ENCODE data around the gene HOXB6.

HOXB6 gene

DNA sequence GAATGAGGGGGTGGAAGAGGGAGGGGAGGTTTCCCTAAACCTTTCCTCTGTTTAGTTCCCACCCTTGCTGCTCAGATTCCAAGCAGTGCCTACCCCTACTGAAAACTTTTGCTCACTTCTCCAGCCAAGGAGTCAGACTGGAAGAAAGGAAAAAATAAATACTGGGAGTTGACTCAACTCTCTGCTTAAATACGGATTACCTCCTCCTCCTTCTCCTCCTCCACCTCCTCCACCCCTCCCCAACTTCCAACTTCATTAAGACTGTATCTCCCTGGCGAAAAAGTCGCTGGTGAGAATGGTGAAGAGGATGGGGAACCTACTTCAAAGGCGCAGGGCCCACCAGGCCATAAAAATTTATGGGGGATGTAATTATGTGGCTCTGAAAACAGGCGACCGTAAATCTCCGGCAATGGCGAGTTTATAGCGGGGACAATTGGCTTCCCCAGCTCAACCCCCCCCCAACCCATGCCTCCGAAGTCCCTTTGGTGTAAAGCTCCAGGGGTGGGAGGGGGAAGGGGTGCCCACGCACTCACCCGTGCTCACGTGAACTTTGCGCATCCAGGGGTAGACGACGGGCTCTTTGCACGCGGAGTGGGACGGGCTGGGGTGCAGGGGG lies 27.3 kb downstream of the HOXB6 start:
- H3K27ac ChIP-seq (ENCODE audit: low read length), result peak overlapping the region; percentile 83
- H3K36me3 ChIP-seq (ENCODE audit: control insufficient read depth in 1 of 2, insufficient read depth in 2 of 2, low read length in 2 of 2), result no peaks in the 10 kb centered on the region
- H3K4me1 ChIP-seq (ENCODE audit: control insufficient read depth in 1 of 2, insufficient read depth in 2 of 2, low read length in 2 of 2), result peaks cover 5 to 27% of the 10 kb centered on the region in 2 donors
- H3K27me3 ChIP-seq (ENCODE audit: low read depth, low read length), result peaks cover 12% of the 10 kb centered on the region
- peak overlapping the region; percentile 58 to 72 for H3K4me3 ChIP-seq (ENCODE audit: low read depth in 1 of 2, low read length in 2 of 2)
- no peaks in the 10 kb centered on the region for H3K9me3 ChIP-seq (ENCODE audit: control insufficient read depth in 1 of 2, low read length in 2 of 2)

DNA sequence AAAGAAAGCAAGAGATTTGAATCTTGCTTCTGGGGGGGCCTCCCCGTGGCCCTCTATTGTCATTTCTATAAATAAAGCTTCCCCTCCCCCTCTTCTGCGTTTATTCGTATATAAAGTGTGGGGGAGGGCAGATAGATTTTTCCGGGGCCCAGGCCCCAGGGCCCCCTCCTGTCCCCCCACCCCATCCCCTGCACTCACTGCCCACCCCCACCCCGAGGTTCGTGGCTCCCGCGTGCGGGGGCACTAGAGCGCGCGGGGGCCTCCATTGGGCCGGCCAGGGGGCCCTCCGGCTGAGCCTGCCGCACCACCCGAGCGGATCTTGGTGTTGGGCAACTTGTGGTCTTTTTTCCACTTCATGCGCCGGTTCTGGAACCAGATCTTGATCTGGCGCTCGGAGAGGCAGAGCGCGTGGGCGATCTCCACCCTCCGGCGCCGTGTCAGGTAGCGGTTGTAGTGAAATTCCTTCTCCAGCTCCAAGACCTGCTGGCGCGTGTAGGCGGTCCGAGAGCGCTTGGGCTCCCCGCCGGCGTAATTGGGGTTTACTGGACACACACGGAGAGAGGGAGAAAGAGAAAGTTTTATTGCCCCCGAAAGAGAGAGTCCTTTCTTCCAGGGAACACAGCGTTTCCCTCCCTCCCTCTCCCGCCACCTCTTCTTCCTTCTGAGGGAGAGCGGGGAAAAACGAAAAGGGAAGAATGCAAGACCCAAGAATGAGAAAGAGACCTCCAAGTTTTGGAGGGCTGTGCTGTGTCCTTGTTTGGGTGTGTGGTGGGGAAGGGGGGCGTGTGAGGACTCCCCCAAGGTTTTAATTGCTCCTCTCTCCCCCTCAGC lies 28.1 kb downstream of the HOXB6 start:
- Histone ChIP-seq H3K9me3 (ENCODE audit: control insufficient read depth in 1 of 2, low read length in 2 of 2) (no peaks in the 10 kb centered on the region), H3K4me1 (ENCODE audit: control insufficient read depth in 1 of 2, insufficient read depth in 2 of 2, low read length in 2 of 2) (peaks cover 5 to 34% of the 10 kb centered on the region in 2 donors), H3K4me3 (ENCODE audit: low read depth in 1 of 2, low read length in 2 of 2) (peak overlapping the region; percentile 58 to 72), H3K36me3 (ENCODE audit: control insufficient read depth in 1 of 2, insufficient read depth in 2 of 2, low read length in 2 of 2) (no peaks in the 10 kb centered on the region), H3K27ac (ENCODE audit: low read length) (peak overlapping the region; percentile 83), H3K27me3 (ENCODE audit: low read depth, low read length) (peaks cover 9% of the 10 kb centered on the region)

DNA sequence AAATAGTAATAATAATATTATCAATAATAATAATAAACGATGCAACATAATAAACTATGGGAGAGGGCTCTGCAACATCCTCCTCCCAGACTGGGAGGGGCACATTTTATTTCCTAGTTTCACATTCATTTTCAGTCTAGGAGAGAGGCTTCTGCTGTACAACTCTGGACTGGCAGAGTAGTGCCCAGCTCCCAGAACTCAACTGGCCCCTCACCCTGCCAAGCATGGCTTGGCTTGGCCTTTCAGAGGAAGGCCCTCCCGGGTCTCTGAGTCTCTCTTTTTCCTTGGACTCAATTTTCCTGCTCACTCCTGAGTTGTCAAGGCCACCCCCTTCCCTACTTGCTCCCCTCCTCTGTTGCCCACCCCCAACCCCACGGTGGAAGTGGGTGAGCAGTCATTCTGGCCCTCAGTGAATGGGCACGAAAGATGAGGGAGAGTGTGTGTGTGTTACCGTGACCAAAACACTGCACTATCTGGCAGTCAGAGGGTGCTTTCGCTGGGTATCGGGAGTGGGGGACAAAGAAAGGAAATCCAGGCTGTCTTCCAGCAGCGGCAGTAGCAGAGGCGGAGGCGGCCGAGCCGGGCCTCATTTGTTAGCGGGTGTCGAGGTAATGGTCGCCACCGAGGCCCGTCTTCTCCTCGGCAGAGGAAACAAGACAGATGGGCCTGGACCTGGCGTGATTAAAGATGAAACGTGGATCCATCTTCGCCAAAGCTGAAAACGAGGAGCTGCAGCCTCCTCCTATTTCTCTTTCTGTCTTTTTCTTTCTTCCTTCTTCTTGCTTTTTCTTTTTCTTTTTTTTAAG lies 28.9 kb downstream of the HOXB6 start:
- Histone ChIP-seq H3K4me3 (ENCODE audit: low read depth in 1 of 2, low read length in 2 of 2) (peak overlapping the region; percentile 10 to 72), H3K36me3 (ENCODE audit: control insufficient read depth in 1 of 2, insufficient read depth in 2 of 2, low read length in 2 of 2) (no peaks in the 10 kb centered on the region), H3K9me3 (ENCODE audit: control insufficient read depth in 1 of 2, low read length in 2 of 2) (no peaks in the 10 kb centered on the region), H3K4me1 (ENCODE audit: control insufficient read depth in 1 of 2, insufficient read depth in 2 of 2, low read length in 2 of 2) (peaks cover 5 to 34% of the 10 kb centered on the region in 2 donors), H3K27me3 (ENCODE audit: low read depth, low read length) (peaks cover 5% of the 10 kb centered on the region), H3K27ac (ENCODE audit: low read length) (peak overlapping the region; percentile 78)

DNA sequence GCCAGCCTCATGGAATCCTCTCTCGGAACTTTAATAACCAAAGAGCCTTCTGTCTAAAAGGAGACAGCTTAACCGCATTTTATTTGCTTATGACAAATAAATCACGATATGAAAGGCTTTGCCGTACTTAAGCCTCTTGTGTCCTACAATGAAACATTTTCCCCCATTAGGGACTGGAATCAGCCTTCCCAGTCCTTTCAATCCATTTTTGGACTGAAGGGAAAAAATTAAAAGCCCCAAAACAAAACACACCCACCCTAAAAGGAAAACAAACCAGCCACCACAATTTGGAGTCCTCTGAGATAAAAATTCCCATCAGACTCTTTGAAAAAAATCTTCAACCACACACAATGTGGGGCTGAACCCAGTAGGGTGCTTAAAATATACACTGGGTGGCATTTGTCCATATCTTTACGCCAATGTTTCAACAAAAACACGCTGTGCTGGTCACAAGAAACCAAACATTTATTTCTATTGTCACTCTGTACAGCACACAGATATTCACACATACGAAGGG lies 29.7 kb downstream of the HOXB6 start:
- peaks cover 5 to 37% of the 10 kb centered on the region in 2 donors for H3K4me1 ChIP-seq (ENCODE audit: control insufficient read depth in 1 of 2, insufficient read depth in 2 of 2, low read length in 2 of 2)
- H3K27ac ChIP-seq (ENCODE audit: low read length), result peak overlapping the region; percentile 90
- no peaks in the 10 kb centered on the region for H3K36me3 ChIP-seq (ENCODE audit: control insufficient read depth in 1 of 2, insufficient read depth in 2 of 2, low read length in 2 of 2)
- no peaks in the 10 kb centered on the region for H3K9me3 ChIP-seq (ENCODE audit: control insufficient read depth in 1 of 2, low read length in 2 of 2)
- no peaks in the 10 kb centered on the region for H3K27me3 ChIP-seq (ENCODE audit: low read depth, low read length)
- peak overlapping the region; percentile 55 to 62 for H3K4me3 ChIP-seq (ENCODE audit: low read depth in 1 of 2, low read length in 2 of 2)

DNA sequence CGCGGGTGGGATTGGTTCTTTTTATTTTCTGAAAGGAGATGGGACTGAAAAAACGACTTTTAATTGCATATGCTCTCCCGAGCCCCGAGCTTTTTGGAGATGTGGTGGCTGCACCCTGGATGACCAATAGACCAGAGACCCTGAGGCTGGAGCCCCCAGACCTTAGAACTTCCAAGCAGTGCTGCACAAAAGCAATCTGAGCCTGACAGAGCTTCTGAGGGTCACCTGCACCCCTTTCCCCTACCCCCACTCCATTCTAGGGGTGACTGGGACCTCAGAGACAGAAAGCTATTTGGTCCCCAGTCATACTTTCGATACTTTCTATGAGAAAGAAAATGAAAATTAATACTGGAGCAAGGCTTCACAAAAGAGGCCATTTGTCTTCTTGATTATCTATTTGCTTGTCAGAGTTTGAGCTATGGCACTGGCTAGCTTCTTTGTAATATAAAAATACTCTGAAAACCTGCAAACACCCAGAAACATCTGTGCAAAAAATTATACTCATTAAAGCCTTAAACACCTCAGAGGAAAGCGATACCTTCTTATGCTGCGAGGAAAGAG lies 30.2 kb downstream of the HOXB6 start:
- peak overlapping the region; percentile 90 for H3K27ac ChIP-seq (ENCODE audit: low read length)
- peaks cover 7 to 42% of the 10 kb centered on the region in 2 donors for H3K4me1 ChIP-seq (ENCODE audit: control insufficient read depth in 1 of 2, insufficient read depth in 2 of 2, low read length in 2 of 2)
- no peaks in the 10 kb centered on the region for H3K36me3 ChIP-seq (ENCODE audit: control insufficient read depth in 1 of 2, insufficient read depth in 2 of 2, low read length in 2 of 2)
- peak overlapping the region; percentile 55 to 62 for H3K4me3 ChIP-seq (ENCODE audit: low read depth in 1 of 2, low read length in 2 of 2)
- no peaks in the 10 kb centered on the region for H3K27me3 ChIP-seq (ENCODE audit: low read depth, low read length)
- no peaks in the 10 kb centered on the region for H3K9me3 ChIP-seq (ENCODE audit: control insufficient read depth in 1 of 2, low read length in 2 of 2)

DNA sequence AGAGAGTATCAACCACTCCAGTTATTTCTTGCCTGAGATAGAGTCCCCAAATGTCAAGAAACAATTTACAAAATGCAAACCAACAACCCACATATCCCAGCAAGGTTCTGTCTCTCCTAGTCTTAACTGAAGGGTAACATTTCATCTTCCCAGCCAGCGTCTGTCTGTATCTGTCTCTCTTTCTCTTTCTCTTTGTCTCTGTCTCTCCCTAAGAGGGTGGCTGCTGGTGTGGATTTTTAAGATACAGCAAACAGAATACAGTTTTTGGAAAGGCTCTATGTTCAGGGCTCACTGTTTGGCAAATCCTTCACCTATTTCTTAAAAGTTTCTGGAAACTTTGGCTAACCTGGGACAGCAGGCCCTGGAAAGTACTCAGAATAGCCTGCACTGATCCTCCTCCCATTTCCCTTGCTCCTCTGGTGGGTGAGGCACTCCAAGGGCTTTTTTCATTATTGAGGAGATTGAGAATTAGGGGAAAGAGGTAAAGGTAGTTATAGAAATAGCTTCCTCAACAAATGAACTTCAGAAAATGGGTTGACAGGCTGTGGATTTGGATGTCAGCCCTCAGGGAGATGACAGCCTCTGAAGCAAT lies 32.9 kb downstream of the HOXB6 start:
- H3K27ac ChIP-seq (ENCODE audit: low read length), result peak overlapping the region; percentile 90

DNA sequence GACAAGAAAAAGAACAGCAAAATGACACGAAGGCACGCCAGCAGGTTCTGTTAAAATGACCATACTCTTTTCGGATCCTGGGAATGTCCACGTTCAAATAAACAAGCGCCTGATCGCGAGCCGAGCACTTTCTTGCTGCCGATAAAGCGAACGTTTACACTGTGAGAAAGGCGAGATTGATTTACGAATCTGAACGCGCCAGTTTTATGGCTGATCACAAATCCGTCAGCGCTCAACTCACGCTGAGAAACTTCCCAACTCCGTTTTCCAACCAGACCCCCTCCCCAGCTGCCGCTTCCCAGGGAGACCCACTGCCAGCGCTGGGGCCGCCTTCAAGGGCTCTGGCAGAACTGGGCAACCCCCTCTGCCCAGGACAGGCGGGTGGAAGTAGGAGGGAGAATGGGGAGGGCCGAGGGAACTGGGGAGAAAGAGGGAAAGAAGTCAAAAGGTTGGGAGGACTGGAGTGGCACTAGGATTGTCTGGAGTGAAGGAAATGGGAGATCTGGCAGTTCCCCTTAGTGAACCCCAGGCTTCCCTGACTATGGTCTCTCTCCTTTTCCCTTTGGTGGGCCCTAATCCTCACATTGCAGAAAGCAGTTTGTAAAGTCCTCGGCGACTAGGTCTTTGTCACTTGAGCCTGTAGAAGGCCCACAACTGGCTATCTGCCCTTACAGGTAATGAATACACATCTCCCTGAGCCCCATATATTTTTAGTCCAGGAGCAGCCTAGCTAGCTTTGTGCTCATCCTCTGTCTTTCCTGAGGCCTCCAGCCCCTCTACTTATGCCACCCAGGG lies 33.6 kb downstream of the HOXB6 start:
- H3K4me3 ChIP-seq (ENCODE audit: low read depth in 1 of 2, low read length in 2 of 2), result peak overlapping the region; percentile 55 to 62
- peaks cover 12% of the 10 kb centered on the region for H3K27me3 ChIP-seq (ENCODE audit: low read depth, low read length)
- no peaks in the 10 kb centered on the region for H3K36me3 ChIP-seq (ENCODE audit: control insufficient read depth in 1 of 2, insufficient read depth in 2 of 2, low read length in 2 of 2)
- no peaks in the 10 kb centered on the region for H3K9me3 ChIP-seq (ENCODE audit: control insufficient read depth in 1 of 2, low read length in 2 of 2)
- H3K4me1 ChIP-seq (ENCODE audit: control insufficient read depth in 1 of 2, insufficient read depth in 2 of 2, low read length in 2 of 2), result peaks cover 15 to 74% of the 10 kb centered on the region in 2 donors
- H3K27ac ChIP-seq (ENCODE audit: low read length), result peak overlapping the region; percentile 90

More for the DNA sequence above, 32.9 kb downstream of the HOXB6 start:
- Histone ChIP-seq H3K9me3 (ENCODE audit: control insufficient read depth in 1 of 2, low read length in 2 of 2) (no peaks in the 10 kb centered on the region), H3K36me3 (ENCODE audit: control insufficient read depth in 1 of 2, insufficient read depth in 2 of 2, low read length in 2 of 2) (no peaks in the 10 kb centered on the region), H3K4me1 (ENCODE audit: control insufficient read depth in 1 of 2, insufficient read depth in 2 of 2, low read length in 2 of 2) (peaks cover 14 to 67% of the 10 kb centered on the region in 2 donors), H3K4me3 (ENCODE audit: low read depth in 1 of 2, low read length in 2 of 2) (peak overlapping the region; percentile 55 to 62), H3K27me3 (ENCODE audit: low read depth, low read length) (peaks cover 12% of the 10 kb centered on the region)

DNA sequence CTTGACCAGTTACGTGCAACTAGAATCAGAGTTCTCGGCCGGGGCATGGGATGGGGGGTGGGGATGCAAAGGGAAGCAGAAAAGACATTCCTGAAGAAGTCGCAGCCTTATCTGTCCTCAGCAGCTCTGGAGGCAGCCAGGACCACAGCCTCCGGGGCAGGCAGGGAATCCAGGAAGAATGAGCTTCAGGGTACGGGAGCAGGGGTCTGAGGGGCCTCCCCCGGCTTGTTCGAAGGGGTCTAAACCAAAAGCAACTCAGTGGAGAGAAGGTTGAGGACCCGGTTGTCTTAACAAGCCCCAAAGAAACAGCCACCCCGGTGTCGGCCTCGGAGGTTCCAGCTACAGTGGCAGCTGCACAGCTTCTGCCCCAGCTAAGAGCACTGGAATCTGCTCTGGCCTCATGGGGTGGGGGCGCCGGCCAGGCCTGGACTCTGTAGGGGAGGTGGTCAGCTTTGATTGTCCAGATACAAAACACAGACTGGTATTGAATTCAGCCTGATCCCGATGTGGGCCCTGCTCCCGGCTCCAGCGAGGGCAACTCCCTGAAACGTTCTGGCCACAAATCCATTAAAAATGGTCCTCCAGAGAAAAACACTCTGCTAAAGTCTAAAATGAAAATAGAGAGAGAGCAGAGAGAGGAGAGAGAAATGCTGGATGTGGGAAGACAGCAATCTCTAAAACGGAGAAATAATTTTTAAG lies 34.3 kb downstream of the HOXB6 start:
- Histone ChIP-seq H3K9me3 (ENCODE audit: control insufficient read depth in 1 of 2, low read length in 2 of 2) (no peaks in the 10 kb centered on the region), H3K4me1 (ENCODE audit: control insufficient read depth in 1 of 2, insufficient read depth in 2 of 2, low read length in 2 of 2) (peaks cover 23 to 76% of the 10 kb centered on the region in 2 donors), H3K27me3 (ENCODE audit: low read depth, low read length) (peaks cover 19% of the 10 kb centered on the region), H3K36me3 (ENCODE audit: control insufficient read depth in 1 of 2, insufficient read depth in 2 of 2, low read length in 2 of 2) (no peaks in the 10 kb centered on the region), H3K4me3 (ENCODE audit: low read depth in 1 of 2, low read length in 2 of 2) (peak overlapping the region; percentile 55 to 62), H3K27ac (ENCODE audit: low read length) (peak overlapping the region; percentile 90)

DNA sequence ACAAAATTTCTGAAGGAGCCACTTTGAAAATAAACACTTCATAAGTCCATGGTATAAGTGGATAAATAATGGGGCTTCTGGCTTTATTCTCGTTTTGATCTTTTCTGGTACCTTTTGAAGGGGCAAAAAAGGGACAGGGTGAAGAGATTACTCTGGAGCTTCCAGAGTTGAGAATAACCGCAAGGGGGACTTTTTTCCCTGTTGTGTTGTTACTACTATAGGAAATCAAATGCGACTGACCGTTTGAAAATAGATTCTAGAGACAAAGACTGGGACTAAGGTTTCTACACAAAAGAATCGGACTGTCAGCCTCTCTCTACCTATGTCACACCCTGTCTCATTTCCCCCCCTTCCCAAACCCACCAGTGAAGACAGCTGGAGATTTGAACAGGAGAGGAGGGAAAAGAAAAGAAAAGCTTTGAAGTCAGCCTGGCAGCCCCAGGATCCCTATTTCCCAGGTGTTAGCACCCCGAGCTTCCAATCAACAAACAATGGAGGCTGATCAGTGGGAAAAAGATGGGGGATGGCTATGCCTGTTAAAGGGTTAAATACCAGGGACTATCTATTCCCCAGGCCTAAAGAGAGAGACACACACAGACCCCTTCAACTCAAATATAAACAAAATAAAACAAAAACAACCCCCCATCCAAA lies 35.0 kb downstream of the HOXB6 start:
- Histone ChIP-seq H3K9me3 (ENCODE audit: control insufficient read depth in 1 of 2, low read length in 2 of 2) (no peaks in the 10 kb centered on the region), H3K4me3 (ENCODE audit: low read depth in 1 of 2, low read length in 2 of 2) (peak overlapping the region; percentile 55 to 62), H3K27me3 (ENCODE audit: low read depth, low read length) (peaks cover 24% of the 10 kb centered on the region), H3K36me3 (ENCODE audit: control insufficient read depth in 1 of 2, insufficient read depth in 2 of 2, low read length in 2 of 2) (no peaks in the 10 kb centered on the region), H3K4me1 (ENCODE audit: control insufficient read depth in 1 of 2, insufficient read depth in 2 of 2, low read length in 2 of 2) (peaks cover 28 to 74% of the 10 kb centered on the region in 2 donors), H3K27ac (ENCODE audit: low read length) (peak overlapping the region; percentile 90)
